Islet of Langerhans (tissue), 1 donor: Measurements from ENCODE around the gene USP12.
"Not testable (repeated sequence)": the region's sequence is repeated elsewhere in the genome, so short reads cannot be mapped to it uniquely, and the experiment has no call there.

Source experiments
- FAIRE-seq: peaks from one replicate; lab custom pipeline; 2011; peaks lifted over from hg19 to GRCh38; lab: Jason Lieb, UNC

The USP12 gene

DNA sequence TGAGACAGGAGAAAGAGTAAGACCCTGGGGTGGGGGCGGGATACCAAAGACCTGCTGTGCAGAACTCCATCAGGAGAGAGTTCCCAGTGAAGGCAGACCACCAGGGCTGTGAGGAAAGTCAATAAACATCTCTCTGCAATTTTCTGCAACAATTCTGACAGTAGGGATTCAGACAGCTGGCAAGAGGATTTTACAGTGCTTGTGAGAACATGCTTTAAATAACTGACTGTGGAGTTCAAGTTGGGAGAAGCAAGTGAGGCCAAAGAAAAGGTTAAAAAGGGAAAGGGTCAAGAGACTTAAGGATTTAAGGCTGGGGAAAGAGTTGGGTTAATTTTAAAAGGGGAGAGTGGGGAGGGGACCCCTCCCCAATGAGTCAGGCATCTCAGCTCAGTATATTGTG is 98.4 kb downstream of the USP12 start:
- FAIRE-seq = no peak

DNA sequence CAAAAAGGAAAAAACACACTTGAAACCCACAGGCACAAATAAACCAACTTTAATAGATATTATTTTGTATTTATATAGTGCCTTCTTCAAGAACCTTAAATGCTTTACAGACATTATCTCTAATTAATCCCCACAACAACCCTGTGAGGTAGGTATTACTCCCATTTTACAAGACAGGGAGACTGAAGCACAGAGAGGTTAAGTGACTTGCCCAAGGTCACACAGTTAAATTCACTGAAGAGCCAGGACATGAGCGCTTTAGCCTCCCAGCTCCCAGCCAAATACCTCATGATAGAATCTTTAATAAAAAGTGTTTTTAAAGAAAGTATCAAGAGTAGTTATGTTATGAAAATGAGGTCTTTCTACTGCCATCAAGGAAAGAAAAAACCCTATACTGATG is 105.5 kb downstream of the USP12 start:
- not testable (repeated sequence) for FAIRE-seq

DNA sequence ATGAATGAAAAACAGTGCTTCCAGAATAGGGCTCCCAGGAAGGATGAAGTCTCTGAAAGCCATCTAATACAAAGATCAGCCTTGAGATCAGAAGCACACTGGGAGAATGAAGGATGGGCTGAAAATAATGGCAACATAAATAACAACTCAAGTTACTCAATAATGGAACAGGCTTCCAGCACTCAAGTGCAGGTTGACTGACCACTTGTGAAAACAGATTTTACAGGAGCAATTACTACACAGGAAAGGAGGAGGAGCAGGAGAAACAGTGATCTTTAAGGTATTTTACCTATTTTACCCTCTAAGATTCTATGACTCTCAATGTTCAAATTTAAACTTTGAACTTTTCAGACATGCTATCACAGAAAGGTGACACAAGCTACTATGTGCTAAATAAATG is 106.0 kb downstream of the USP12 start:
- no peak for FAIRE-seq

DNA sequence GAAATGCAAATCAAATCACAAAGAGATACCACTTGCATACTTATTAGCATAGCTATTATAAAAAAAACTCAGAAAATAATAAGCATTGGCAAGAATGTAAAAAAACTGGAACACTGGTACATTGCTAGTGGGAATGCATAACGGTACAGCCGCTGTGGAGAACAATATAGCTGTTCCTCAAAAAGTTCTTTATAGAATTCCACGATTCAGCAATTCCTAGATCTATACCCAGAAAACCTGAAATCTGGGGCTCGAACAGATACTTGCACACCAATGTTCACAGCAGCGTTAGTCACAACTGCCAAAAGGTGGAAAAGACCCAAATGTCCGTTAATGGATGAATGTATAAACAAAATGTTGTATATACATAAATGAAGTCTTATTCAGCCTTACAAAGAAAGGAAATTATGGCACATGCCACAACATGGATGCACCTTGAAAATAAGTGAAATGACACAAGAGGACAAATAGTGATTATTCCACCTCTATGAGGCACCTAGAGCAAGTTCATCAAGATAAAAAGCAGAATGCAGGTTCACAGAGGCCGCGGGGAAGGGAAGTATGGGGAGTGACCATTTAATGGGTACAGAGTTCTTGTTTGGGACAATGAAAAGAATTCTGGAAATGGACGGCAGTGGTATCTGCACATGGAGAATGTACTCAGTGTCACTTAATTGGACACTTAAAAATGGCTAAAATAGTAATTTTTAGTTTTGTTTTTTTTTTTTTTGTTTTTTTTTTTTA is 107.2 kb downstream of the USP12 start:
- FAIRE-seq = no peak

DNA sequence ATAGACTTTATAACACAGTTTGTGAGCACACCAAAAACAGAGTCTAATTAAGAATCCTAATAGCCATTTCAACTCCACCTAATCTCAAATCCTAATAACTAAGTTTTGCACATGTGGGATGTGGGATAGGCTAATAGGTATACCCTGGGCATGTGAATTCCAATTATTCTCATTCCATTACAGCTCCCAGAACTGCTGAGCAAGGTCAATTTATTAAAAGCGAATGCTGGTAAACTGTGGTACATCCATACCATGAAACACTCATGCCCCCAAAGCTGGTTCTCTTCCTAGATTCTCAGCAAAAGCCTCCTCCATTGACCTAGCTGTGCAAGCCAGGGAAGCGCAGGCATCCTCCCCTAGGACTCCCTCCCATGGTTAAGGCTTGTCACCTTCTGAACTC is 113.8 kb downstream of the USP12 start:
- no peak for FAIRE-seq

DNA sequence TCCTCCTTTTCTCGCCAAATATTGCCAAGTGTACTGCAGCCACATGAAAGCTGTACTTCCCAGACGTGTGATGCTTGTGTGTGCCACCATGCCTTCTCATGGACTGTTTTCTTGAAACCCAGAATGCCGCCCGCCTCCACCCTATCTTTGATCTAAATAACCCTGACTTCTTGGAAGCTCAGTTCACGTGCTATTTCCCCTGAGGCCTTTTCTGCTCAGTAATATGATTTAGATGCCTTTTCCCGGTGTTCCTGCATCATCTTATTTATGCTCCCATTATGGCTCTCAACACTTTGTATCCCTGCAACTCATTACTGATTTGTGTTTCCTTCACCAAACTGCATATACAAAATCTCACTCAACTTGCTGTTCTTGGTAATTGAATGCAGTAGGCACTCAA is 116.1 kb downstream of the USP12 start:
- no peak for FAIRE-seq

DNA sequence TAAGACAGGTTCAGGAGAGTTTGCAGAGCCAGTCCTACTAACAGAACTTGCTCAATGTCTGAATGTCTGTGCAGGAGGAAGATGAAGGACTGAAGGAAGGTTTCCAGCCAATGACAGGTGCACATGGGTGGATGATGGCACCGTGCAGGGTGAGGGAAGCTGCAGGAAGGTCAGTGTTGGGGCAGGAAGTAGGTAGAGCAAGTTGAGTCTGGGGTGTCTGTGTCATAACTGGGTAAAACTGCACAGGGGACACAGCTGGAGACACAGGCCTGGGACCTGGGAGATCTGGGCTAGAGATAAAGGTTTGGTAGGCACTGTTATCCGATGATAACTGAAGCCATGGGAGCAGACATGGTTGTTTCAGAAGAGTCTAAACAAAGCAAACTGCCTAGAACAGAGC is 116.9 kb downstream of the USP12 start:
- FAIRE-seq = no peak

DNA sequence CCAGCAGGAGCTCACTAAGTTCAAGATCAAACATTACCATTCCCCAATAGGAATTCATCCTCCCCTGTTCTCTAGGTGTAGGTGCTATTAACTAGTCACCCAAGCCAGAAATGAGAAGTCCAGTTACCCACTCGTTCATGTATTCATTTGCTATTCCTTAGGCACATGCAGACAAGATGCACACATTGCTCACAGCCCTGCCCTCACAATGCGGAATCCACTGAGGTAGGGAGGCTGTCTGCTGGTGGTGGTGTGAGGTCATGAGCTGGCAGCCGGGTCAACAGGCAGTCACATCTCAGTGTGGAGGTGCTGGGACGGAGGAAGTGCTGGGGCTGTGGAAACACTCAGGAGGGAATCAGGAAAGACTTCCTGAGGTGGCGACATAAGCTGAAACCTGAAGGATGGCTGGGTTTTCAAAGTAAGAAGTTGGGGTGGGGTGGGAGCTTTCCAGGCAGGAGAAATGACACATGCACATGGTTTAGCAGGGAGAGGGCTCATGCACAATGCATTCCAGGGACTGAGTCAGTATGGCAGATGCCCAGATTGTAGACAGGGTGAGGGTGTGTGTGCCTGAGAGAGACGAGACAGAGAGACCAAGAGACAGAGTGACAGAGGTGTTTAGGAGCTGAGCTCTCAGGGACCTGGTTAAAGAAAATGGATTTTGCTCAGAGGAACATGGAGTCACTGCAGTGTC is 117.6 kb downstream of the USP12 start:
- FAIRE-seq = no peak

DNA sequence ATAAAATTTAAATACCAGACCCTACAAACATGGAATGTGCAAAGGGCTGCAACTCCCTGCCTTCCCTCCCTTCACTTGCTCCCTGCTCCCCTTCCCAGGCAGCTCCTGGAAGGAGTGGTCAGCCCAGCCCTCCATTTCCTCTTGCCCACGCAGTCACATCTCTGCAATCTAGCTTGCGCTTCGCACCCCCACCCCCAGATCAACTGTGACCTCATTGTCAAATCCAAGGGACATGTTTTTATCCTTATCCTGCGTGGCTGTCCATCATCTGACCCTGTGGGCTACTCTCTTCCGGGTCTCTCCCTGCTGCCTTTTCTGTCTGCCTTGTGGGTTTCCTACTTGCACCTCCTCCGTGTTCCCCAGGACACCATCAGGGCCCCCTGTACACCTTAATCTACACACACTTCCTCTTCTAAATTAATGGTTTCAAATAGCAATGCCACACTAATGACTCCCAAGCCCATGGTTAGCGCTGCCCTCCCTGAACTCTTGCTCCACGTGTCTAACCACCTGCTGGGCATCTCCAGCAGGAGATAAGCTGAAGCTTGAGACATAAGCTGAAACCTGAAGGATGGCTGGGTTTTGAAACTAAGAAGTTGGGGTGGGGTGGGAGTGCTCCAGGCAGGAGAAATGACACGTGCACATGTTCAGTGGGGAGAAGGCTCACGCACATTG is 118.3 kb downstream of the USP12 start:
- FAIRE-seq = no peak

DNA sequence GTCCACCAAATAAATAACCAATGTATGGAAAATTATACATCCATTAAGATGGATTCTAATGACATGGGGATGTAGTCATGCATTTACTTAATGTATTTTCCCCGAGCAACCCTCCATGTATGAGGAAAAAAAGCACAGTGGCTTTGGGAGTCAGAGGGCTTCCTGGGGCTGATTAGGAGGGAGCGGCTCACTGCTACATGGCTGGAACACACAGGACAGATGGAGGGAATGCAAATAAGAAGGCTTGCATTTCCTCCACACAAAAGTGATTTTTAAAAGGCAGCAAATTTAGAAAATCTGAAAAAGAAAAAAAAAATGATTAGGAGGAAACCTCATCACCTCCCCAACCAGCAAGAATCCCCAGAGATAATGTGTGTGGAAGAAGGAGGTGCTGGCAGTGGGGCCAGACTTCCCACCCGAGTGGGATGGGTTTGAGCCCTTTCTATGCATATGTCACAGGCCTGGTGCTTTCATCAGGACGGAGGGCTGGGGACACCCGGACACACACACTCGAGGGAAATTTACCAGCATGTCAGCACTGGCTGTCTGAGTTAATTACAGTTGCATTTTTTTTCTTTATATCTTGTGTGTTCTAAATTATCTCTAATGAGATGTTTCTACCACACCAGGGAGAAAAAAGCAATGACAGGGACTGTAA is 118.9 kb downstream of the USP12 start:
- FAIRE-seq = no peak

DNA sequence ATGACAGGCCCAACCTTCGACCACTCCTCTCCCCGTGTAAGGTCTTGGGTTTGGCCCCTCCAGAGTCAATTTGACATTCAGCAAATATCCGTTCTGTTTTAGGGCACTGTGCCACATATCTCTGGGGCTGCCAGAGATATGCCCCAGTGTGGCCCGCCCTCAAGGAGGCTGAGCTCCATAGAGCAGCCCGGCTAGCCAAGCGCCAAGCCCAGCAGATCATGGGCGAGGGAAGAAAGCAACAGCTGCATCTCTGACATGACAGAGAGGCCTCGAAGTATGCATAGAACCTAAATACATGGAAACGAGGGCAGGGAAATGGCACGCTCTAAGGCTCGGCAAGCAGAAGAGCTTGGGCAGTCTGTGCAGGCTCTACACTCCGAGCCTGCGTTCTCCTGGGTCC is 124.5 kb downstream of the USP12 start:
- no peak for FAIRE-seq

DNA sequence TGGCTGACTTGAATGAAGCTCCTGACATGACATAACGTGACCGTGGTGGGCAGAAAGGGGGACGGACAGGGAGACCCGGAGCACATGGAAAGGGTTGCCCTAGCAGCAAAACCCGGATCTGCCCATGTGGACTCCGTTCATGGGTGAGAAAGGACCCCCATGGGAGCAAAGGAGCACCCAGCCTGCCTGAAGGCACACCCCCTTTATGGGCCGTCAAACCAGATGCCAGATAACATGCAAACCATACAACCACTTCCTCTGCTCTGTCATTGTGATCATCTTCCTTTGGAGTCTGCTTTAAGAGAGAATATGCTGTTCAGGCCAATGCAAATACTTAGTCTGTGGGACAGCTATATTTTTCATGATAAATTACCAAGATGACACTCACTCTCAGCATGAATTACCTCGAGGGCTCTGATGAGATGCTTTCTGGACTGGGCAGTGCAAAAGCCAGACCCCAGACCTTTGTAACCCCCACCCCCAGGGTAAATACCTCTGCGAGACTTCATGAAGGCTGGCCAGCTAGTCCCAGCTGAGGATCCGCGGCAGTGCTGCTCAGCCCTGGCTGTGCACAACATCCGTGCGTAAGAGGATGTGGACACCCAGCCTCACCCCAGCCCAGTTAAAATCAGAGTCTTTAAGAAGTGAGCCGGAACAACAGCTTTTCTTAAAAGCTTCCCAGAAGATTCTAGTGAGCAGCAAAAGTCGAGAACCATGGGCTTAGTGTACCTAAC is 126.6 kb downstream of the USP12 start:
- FAIRE-seq = no peak

DNA sequence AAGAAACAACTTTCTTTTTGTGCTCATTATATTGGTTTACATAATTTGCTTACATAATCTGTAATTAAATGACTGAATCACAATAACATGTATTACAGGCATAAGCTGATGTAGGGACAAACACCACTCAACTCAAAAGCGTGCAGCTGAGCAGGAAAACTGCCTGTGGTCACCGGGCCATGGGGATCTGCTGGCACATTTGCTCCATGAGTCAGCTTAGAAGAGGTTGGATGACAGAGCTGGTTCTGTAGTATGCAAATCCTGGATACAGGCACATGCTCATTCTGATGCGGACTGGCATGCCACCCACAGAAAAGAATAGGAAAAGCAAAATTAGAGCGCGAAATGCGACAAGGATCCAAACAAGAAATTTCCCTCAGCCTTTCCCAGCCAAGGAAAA is 128.6 kb downstream of the USP12 start:
- FAIRE-seq = peak; percentile 53

DNA sequence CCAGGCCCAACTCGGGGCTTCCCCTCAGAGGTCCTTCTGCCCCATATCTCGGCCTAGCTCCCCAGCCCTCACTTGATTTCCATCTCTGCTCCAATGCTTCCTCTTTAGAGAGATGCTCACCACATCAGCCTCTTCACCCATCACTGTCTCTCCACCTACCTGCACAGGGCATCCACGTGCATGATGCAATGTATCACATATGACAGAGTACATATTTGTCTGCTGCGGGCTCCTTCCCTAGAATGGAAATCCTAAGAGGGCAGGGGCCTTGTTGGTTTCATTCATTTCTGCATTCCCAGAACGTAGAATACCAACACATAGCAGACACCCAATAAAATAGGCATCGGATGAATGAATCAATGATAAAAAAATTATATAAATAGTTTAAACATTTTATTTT is 130.3 kb downstream of the USP12 start:
- no peak for FAIRE-seq

DNA sequence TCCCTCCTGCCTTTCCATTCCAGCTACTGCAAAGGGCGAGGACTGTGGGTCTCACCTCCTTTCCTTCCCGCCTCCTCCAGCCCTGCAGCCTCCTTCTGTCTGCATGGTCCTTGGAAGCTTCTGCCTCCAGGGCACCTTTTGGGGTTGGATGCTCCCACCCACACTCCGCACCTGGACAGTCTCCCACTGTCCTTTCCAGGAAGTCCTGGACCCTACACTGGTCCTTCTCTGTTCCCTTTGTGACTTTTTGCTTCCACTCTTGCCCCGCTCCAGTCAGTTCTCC is 130.8 kb downstream of the USP12 start:
- FAIRE-seq = no peak

DNA sequence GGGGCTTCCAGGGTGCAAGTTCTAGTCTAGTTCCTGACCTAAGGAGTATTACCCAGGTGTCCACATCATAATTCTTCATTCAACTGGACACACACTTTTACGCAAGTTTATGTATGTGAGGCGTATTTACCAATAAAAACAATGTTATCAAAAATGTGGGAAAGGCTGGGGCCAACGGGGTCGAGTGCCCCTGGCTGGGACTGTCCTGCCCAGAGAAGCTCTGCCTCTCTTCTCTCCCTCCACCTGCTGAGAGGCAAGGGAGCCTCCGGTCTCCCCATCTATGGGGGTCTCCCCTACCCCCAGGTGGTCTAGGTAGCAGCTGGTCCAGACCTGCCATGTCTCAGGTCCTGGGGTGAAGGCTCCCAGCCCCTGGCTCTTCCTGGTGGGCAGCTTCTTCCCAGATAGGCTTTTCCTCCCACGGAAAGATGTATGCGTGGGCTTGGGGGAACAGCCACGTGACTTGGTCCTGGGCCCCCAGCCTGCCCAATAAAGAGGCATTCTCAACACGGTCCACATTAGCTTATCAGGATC is 132.4 kb downstream of the USP12 start:
- no peak for FAIRE-seq

DNA sequence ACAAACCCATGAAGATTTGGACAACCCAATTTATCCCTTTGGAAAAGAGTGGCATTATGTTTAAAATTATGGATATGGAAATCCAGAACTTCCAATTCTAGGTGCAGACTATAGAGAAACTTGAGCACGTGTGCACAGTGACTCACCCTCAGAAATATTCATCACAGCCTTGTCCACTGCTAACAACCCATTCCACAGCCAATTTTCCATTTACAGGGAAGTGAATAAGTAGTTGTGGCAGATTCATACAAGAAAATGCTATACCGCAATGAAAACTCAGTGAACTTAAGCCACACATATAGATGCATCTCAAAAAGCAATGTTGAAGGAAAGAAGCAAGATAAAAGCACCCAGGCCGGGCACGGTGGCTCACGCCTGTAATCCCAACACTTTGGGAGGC is 133.3 kb downstream of the USP12 start:
- FAIRE-seq = no peak

DNA sequence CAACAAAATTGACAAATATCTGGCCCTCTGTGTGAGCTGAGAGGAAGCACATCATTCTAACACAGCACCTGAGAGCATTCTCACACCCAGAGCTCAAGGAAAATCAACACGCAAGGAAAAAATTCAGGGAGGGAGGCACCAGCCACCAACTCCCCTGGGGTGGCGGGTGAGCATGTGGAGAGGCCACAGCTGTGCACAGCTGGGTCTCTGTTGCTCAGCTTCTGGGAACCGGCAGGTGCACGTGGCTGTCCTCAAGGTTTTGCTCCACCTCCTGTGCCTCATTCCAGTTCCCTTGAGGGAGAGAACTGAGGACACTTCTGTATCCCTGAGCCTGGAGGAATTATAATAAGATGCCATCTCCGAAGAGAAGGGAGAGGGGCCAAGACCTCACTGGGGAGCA is 134.0 kb downstream of the USP12 start:
- no peak for FAIRE-seq

DNA sequence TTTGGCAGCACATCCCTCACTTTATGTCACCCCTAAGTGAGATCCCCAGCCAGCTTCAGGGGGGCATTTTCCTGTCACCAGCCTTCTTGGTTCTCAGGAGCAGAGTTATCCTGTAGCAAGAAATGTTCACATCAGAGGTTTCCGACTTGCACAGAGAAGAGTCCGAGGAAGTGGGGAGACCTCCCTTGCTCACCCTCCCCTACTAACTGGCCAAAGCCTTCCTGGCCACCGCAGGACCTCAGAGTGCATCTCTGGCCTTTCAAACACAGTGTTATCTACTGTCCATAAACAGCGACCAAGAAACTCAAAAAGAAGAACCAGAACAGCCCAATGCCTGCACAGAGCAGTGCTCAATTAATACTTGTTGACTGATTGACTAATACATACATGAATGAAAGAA is 134.4 kb downstream of the USP12 start:
- no peak for FAIRE-seq

DNA sequence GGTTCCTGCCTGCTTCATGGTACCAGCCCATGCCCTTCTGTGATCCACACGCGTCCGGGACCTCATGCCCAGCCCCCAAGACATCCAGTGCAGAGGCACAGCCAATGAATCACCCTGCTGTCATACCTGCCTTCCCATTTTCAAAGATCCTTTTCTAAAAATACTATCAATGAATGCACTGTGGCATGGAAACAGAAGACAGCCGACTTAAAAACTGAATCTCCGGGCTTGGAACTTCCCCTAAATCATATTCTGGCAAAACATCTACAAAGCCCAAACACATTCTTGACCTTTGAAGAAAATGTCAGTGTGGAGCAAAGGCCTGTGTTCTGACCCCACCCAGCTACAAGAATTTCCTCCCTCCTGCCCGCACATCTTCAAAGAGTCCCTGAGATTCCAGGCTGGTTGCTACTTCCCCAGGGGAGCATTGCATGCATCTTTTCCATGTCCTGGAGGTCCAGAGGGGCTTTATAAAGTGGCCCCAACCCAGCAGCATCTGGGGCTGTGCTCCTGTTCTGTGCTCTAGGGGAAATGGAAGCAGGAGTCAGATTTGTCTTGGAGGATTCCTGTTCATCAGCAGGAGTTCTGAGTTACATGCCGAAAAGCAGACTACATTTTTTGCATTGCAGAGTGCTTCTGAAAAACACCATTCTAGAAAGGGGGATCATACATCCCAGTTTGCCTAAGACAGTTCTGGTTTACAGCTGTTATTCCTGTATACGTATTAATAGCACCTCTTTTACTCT is 135.2 kb downstream of the USP12 start:
- no peak for FAIRE-seq

DNA sequence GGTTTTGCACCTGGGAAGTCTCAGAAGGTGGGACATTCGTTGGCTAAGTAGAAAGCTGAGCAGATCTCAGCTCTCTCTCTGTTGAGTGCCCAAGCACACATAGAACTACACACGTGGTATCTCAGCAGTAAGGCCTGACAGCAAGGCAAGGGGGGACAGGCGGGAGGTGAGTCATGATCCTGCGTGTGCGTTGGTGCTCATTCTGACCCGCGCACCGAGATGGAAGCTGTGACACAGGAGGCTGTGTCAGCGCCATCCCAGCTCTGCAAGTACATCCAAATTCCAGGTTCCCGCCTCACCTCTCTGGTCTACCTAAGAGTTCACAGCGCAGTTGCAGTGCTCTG is 135.7 kb downstream of the USP12 start:
- FAIRE-seq = no peak

DNA sequence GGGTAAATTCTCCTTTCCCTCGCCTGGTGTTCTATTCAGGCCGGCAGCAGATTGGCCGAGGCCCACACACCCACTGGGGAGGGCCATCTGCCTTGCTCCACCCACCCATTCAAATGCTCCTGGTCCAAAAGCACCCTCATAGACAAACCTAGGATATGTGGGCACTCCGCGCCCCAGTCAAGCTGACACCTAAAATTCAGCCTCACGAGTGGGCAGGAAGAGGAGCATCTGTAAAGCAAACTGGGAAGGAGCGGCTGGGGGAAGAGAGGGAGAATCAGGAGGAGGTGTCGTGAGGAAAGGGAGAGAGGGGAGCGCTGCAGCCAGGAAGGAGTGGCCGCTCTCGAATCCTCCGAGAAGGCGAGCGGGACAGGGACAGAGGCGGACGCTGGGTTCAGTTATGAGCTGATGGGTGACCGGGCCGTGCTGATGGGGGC is 136.9 kb downstream of the USP12 start:
- FAIRE-seq = no peak
